ENCODE measurements around the gene ZIC1.

ZIC1 gene

GRCh38 chr3:147394884-147395225, 14.3 kb upstream of the ZIC1 start:
- no peak for DNase-seq (ENCODE audit: extremely low read depth in 1 of 2, low read depth in 1 of 2)

- DNase-seq (ENCODE audit: extremely low read depth in 1 of 2, low read depth in 1 of 2) = no peak
Observed at GRCh38 chr3:147395899-147396711, 13.1 kb upstream of the ZIC1 start.

GRCh38 chr3:147396712-147397046, 12.5 kb upstream of the ZIC1 start:
- DNase-seq (ENCODE audit: extremely low read depth in 1 of 2, low read depth in 1 of 2) = no peak

GRCh38 chr3:147397155-147397874, 11.8 kb upstream of the ZIC1 start:
- no peak for DNase-seq (ENCODE audit: extremely low read depth in 1 of 2, low read depth in 1 of 2)

- DNase-seq (ENCODE audit: extremely low read depth in 1 of 2, low read depth in 1 of 2) = no peak
Observed at GRCh38 chr3:147397875-147398812, 11.0 kb upstream of the ZIC1 start.

- no peak for DNase-seq (ENCODE audit: extremely low read depth in 1 of 2, low read depth in 1 of 2)
Observed at GRCh38 chr3:147398813-147399534, 10.2 kb upstream of the ZIC1 start.

- DNase-seq (ENCODE audit: extremely low read depth in 1 of 2, low read depth in 1 of 2) = no peak
Observed at GRCh38 chr3:147400111-147400510, 9.1 kb upstream of the ZIC1 start.

- DNase-seq (ENCODE audit: extremely low read depth in 1 of 2, low read depth in 1 of 2) = no peak
Observed at GRCh38 chr3:147400999-147401398, 8.2 kb upstream of the ZIC1 start.

GRCh38 chr3:147401421-147401820, 7.7 kb upstream of the ZIC1 start:
- DNase-seq (ENCODE audit: extremely low read depth in 1 of 2, low read depth in 1 of 2) = no peak

- DNase-seq (ENCODE audit: extremely low read depth in 1 of 2, low read depth in 1 of 2) = no peak
Observed at GRCh38 chr3:147402159-147402558, 7.0 kb upstream of the ZIC1 start.

GRCh38 chr3:147403511-147403910, 5.7 kb upstream of the ZIC1 start:
- no peak for DNase-seq (ENCODE audit: extremely low read depth in 1 of 2, low read depth in 1 of 2)

GRCh38 chr3:147404000-147404799, 5.0 kb upstream of the ZIC1 start:
- no peak for DNase-seq (ENCODE audit: extremely low read depth in 1 of 2, low read depth in 1 of 2)

- no peak for DNase-seq (ENCODE audit: extremely low read depth in 1 of 2, low read depth in 1 of 2)
Observed at GRCh38 chr3:147404800-147405230, 4.3 kb upstream of the ZIC1 start.

GRCh38 chr3:147405231-147406027, 3.7 kb upstream of the ZIC1 start:
- no peak for DNase-seq (ENCODE audit: extremely low read depth in 1 of 2, low read depth in 1 of 2)

- DNase-seq (ENCODE audit: extremely low read depth in 1 of 2, low read depth in 1 of 2) = no peak
Observed at GRCh38 chr3:147406028-147406931, 2.9 kb upstream of the ZIC1 start, which contains the start of gene ZIC4. Gene ZIC4, minus strand, starts transcription at chr3:147406543. Its CDS starts 3,746 bp downstream, at chr3:147402797.

- no peak for DNase-seq (ENCODE audit: extremely low read depth in 1 of 2, low read depth in 1 of 2)
Observed at GRCh38 chr3:147407114-147407497, 2.1 kb upstream of the ZIC1 start.

GRCh38 chr3:147407498-147408187, 1.5 kb upstream of the ZIC1 start:
- no peak for DNase-seq (ENCODE audit: extremely low read depth in 1 of 2, low read depth in 1 of 2)

All from activated CD8-positive, alpha-beta memory T cell treated with anti-CD3 and anti-CD28 coated beads for 1 hour (primary cell).